K562 (cell line): ENCODE data around the gene CD82. TPM values are rescaled to one million over a fixed set of nuclear protein-coding genes. Genes with fewer than 3 reads are reported as not detected.

Experiments
- CHD1 ChIP-seq: fragments of 200-600 bp; sonication (generic); IDR thresholded peaks from one replicate; pipeline ENCODE4 v1.6.1; 2012; ENCODE audit warnings: mild to moderate bottlenecking, moderate library complexity, low read length, inconsistent platforms
- CTBP1 ChIP-seq: fragments of 450-650 bp; IDR thresholded peaks from 2 replicates; pipeline ENCODE4 v1.6.1; 2016; ENCODE audit warnings: borderline replicate concordance
- KDM5B ChIP-seq: fragments of 200-600 bp; sonication (generic); IDR thresholded peaks from 2 replicates; pipeline ENCODE4 v1.6.1; 2012; ENCODE audit warnings: low read depth, mild to moderate bottlenecking, moderate library complexity, low read length, control low read depth, inconsistent platforms; ENCODE audit not compliant: insufficient replicate concordance
- MGA ChIP-seq: fragments of 450-650 bp; IDR thresholded peaks from 2 replicates; pipeline ENCODE4 v1.6.1; 2016; ENCODE audit warnings: mild to moderate bottlenecking, moderate library complexity
- RBM25 ChIP-seq: fragments of 200-400 bp; formaldehyde crosslinking; IDR thresholded peaks from 2 replicates; pipeline ENCODE4 v1.6.1; 2018; ENCODE audit warnings: low read length, low read depth, moderate library complexity; ENCODE audit not compliant: severe bottlenecking
- TBL1XR1 ChIP-seq, 2 experiments: IDR thresholded peaks; 2 replicates each; pipeline ENCODE4 v1.6.1; 2012; ENCODE audit warnings: improper control_type of control experiment in 2 of 2, low read length in 2 of 2, mild to moderate bottlenecking in 1 of 2
- ZBTB34 ChIP-seq: fragments of 250-450 bp; sonication (Bioruptor Pico); IDR thresholded peaks from 2 replicates; pipeline ENCODE4 v1.8.0; 2021; ENCODE audit warnings: mild to moderate bottlenecking, moderate library complexity
- ZNF398 ChIP-seq: fragments of 250-450 bp; sonication (Bioruptor Pico); IDR thresholded peaks from 2 replicates; pipeline ENCODE4 v1.8.0; 2021; ENCODE audit warnings: moderate library complexity, mild to moderate bottlenecking, inconsistent platforms
- ZNF76 ChIP-seq: fragments of 250-450 bp; sonication (Bioruptor Pico); IDR thresholded peaks from 2 replicates; pipeline ENCODE4 v1.4.0; 2020; ENCODE audit warnings: mild to moderate bottlenecking, moderate library complexity, borderline replicate concordance
- ZNF785 ChIP-seq: fragments of 250-450 bp; sonication (Bioruptor Pico); IDR thresholded peaks from 2 replicates; pipeline ENCODE4 v1.4.0; 2020; ENCODE audit warnings: mild to moderate bottlenecking
- polyA plus RNA-seq, 8 experiments: library from polyadenylated mRNA; depleted of rRNA in 4 of 8; stranded (reverse) in 5 of 8; unstranded in 3 of 8; fragments of >200 nt; fragmentation: Nextera tagmentation in 2 of 8; fragmentation: Illumina TruSeq in 1 of 8; extraction: Ambion mirVana in 2 of 8; extraction: Trizol in 1 of 8; gene quantifications; 2 replicates each; pipeline versions ENCODE4 v1.2.1 to v1.2.3, GENCODE V29; 2011 to 2014; ENCODE audit warnings: inconsistent platforms in 1 of 8, missing spikeins in 1 of 8
- total RNA-seq, 7 experiments: library from RNA; depleted of rRNA in 6 of 7; stranded (reverse); fragments of >200 nt in 6 of 7; fragmentation: Illumina TruSeq in 2 of 7; extraction: Trizol in 2 of 7; gene quantifications; 2 replicates each; pipeline versions ENCODE4 v1.2.1 to v1.2.3, GENCODE V29; 2011 to 2021; ENCODE audit warnings: low replicate concordance in 1 of 7

The CD82 gene
- total and polyA plus RNA-seq, 9 of the 15 experiments (the other 6 are each of a cell fraction or from before 2014, with no cell fraction given) = 0.27 to 9.4 (median 3.0) TPM

DNA sequence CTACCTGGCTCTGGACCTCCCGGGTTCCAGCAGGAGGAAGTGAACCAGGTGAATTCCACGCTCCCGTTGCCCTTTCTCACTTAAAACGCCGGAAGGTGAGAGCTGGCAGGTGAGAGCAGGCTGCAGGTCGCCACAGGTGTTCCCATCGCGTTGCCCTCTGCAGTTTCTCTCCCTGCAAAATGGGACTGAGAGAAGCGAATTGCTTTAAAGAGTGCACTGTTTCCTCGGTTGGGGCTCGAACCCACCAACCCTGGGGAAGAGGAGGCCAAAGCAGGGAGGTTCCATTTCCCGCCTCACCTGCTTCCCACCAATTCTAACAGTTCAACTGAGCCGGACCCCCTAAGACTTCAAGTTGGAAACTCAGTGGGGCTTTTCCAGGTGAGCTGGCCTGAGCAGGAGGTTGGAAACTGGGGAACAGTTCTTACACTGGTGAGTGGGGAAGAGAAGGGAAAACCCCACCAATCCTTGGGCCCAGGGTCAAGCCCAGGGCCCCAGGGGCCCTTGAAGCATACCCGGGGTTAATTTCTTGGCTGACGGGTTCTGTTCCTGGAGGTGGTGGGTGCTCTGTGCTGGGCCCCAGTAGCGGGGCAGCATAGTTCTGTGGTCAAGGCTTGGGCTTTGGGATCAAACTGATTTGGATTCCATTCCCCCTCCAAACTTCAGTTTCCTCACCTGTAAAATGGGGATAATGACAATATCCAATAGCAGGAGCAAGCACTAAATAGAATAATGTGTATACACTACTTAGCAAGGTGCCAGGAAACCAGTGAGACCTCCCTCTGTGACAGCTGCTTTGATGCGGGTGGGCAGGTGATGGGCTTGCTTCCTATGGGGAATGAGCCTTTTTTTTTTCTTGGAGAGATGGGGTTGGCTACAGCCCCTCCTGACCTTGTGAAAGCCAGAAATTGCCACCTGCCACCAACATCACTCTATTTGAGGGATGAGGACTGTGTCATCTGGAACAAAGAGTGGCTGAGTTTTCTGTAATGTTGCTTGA is 788 bp downstream of the CD82 start (continued):
- TF ChIP-seq MGA (0 out of 2 replicates have a peak, but pooled peaks have one; percentile 0), CHD1 (no peak), KDM5B (peak; percentile 15), ZNF398 (CRISPR knock-in tag) (no peak), TBL1XR1 (IDR thresholded peaks at IDR 0.05; ENCODE audit: low read length in 2 of 2) (no peak), ZNF785 (CRISPR knock-in tag) (no peak), ZNF76 (no peak), RBM25 (peak; percentile 31), ZBTB34 (no peak), CTBP1 (0 out of 2 replicates have a peak, but pooled peaks have one; percentile 5)
